ENCODE data around the gene ADAM15.

Gene ADAM15

GRCh38 chr1:155032886-155033285 lies 18.2 kb upstream of the ADAM15 start:
- DNase-seq (ENCODE audit: low spot score) = no peak

- no peak for DNase-seq (ENCODE audit: low spot score)
These were observed 17.6 kb upstream of the ADAM15 start, which contains the start of the genes DCST1 and DCST2 for GRCh38 chr1:155033524-155033923. Gene DCST1 (plus strand): TSS chr1:155033824. CDS start chr1:155034037, 213 bp downstream. Gene DCST2 (minus strand): TSS chr1:155033781. CDS start chr1:155033701, 80 bp downstream.

GRCh38 chr1:155034318-155035208 lies 16.6 kb upstream of the ADAM15 start:
- no peak for DNase-seq (ENCODE audit: low spot score)

DNA sequence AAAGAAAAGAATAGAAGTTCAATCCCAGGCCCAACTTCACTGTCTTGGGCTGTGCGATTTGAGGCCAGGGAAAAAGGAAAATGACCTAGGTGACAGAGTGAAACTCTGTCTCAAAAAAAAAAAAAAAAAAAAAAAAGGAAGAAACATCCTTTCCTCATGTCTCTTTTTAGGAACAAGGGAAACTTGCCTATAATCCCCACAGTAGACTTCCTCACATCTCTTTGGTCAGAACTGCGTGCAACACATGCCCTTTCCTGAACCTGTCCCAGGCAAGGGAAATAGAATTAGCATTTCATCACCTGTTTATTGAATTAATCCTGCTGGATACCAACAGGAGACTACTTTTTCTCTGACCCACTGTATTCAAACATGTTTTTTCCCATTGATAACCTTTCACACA lies 15.2 kb upstream of the ADAM15 start:
- no peak for DNase-seq (ENCODE audit: low spot score)

GRCh38 chr1:155037043-155037442 lies 14.1 kb upstream of the ADAM15 start:
- DNase-seq (ENCODE audit: low spot score) = no peak

DNA sequence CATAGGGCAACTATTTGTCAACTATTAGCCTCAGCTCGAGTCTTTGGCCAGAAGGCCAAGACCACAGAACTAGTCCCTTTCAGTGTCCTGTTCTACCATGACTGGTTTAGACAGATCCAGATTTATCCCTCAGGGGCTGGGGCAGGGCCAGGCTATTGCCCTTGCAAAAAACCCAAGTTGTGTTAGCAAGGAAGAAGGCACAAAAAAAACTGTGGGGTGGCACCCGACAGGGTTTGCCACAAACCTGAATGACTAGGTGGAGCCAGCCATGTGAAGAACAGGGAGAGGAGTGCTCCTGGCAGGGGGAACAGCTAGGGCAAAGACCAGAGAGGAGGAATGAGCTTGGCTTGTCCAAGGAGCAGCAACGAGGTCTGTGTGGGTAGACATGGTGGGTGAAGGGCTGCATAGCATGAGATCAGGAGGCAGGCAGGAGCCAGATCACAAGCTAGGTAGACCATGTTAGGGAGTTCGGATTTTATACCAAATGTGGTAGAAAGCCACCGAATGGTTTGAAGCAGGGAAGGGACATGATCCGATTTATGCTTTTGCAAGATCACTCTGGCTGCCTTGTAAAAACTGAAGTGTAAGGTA lies 13.2 kb upstream of the ADAM15 start:
- no peak for DNase-seq (ENCODE audit: low spot score)

- no peak for DNase-seq (ENCODE audit: low spot score)
These were observed 12.4 kb upstream of the ADAM15 start for GRCh38 chr1:155038602-155039307.

DNA sequence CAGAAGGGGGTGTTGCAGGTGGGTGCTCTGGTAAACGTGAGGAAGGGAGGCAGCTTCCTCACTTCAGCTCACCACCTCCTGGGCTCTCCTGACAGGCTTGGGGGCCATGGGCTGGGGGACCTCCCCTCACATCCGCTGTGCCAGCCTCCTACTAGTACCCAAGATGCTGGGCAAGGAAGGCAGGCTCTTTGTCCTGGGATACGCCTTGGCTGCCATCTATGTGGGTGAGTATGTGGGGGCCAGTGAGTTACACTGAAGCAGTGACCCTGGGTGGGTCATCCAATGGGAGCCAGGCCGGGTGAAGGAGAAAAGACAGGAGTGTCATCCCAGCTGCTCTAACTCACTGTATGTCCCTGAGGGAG lies 11.8 kb upstream of the ADAM15 start:
- no peak for DNase-seq (ENCODE audit: low spot score)

DNA sequence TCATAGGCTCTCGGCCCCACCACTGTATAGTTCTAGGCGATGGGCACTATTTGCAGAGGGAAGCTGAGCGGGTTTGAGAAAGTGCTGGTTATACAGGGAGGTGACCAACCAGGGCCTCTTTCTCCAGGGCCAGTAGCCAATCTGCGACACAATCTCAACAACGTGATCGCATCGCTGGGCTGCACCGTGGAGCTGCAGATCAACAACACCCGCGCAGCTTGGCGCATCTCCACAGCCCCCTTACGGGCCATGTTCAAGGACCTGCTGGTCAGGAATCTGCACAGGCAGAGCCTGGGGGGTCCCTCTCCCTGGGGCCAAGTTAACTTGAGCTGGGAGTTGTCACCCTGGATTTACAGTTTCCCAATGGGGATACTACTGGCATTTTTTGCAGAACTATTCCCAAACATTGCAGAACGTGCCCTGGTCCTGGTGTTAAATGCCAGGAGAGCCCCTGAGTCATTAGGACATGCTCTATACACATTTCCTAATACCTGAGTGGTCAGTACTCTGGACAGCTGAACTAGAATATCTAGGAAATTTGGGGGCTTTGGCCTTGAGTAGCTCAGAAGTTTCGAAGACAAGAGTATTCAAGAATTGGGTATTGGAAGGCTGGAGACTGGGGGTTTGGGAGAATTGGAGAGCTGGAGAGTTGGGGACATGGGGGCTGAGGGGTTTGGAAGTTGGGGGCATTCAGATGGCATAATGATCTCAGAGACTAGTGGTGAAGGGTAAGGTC lies 10.6 kb upstream of the ADAM15 start:
- DNase-seq (ENCODE audit: low spot score) = no peak

GRCh38 chr1:155042789-155043188 lies 8.3 kb upstream of the ADAM15 start:
- DNase-seq (ENCODE audit: low spot score) = no peak

- no peak for DNase-seq (ENCODE audit: low spot score)
These were observed 7.8 kb upstream of the ADAM15 start for GRCh38 chr1:155043301-155043702.

GRCh38 chr1:155043793-155044192 lies 7.3 kb upstream of the ADAM15 start:
- DNase-seq (ENCODE audit: low spot score) = no peak

GRCh38 chr1:155044365-155044764 lies 6.8 kb upstream of the ADAM15 start:
- no peak for DNase-seq (ENCODE audit: low spot score)

GRCh38 chr1:155044812-155045657 lies 6.1 kb upstream of the ADAM15 start:
- DNase-seq (ENCODE audit: low spot score) = peak; percentile 91

DNA sequence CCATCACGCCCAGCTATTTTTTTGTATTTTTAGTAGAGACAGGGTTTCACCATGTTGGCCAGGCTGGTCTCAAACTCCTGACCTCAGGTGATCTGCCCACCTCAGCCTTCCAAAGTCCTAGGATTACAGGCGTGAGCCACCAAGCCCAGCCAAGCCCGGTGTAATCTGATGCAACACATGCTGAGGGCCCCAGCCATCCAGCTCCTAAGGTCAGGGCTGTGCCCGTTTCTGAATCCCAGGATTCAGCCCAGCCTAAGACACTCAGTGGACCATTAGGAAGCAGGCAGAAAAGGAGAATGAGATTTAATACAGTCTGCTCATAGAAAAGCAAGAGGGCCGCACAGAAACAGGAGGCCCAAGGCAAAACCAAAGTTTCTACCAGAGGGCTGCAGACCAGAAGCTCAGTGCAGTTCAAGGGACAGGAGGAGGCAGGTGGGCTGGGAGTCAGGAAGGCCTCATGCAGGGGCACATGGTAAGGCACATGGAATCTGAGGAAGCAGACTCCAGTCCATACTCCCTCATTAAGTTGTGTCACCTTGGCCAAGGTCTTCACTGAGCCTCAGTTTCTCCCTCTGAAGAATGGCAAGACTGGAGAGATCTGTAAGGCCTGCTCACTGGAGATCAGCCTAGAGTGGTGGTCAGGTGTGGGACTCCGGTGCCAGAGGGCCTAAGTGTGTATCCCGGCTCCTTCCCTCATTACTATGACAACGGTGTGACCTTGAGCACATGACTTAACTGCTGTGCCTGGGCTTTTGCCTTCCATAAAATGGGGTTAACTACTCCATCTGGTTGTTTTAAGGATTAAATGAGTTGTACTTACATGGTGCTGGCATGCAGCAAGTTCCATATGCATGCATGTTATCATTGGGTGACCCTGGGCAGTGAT lies 2.4 kb upstream of the ADAM15 start:
- DNase-seq (ENCODE audit: low spot score) = no peak

GRCh38 chr1:155049651-155050559 lies 1.2 kb upstream of the ADAM15 start:
- no peak for DNase-seq (ENCODE audit: low spot score)

DNA sequence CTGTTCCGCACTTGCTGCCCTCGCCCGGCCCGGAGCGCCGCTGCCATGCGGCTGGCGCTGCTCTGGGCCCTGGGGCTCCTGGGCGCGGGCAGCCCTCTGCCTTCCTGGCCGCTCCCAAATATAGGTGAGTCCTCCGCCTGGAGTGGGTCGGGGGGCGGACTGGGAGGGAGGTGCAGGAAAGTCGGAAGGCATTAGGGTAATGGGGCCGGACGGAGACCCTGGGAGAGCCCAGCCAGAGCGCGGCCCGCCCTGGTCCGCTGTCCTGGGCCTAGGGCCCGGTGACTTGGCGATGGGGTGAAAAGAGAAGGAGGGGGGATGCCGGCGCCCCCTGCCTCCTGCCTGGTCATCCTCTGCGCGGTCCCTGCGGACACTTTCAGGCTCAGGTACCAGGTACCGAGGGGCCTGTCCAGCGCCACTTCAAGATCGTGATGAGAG lies 243 bp downstream of the ADAM15 start:
- peak; percentile 30 for DNase-seq (ENCODE audit: low spot score)

DNA sequence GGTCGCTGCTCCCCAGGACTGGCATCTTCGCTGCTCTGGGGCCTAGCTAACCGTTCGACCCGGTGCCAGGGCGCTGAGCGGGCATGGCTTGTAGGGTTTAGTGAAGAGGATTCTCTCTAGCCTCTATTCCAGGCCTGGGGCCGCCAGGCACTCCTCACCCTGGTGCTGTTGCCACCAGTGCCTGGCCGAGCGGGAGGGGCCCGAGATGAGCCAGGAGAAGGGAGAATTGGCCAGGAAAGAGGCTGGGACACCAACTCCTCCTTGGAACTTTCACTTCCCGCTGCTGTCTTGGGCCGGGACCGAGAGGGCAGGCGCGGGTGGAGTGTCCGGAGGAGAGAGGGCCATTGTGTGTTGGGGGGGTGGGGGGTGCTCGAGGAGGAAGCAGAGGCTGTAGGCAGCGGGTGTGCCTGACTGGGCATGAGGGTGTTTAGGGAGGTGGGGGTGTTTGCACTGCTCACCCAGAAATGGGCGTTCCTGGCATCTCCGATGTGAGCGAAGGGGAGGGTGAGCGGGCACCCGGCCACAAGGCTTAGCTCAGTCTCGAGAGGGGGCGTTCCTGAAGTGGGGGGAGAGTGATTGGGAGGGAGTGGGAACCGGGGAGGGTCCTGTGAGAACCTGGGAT lies 772 bp downstream of the ADAM15 start:
- DNase-seq (ENCODE audit: low spot score) = peak; percentile 77
